Neural cell (in vitro differentiated cells): ENCODE measurements around the gene CHST11. TPM values are rescaled to one million over a fixed set of nuclear protein-coding genes. Genes with fewer than 3 reads are reported as not detected.

ENCODE experiments used
- H2AFZ ChIP-seq: fragments of 200-600, 300-800 bp; sonication (generic), shearing (Covaris generic); 2 replicates; pipeline ENCODE4 v1.6.0; 2014; ENCODE audit warnings: low read depth, mild to moderate bottlenecking, antibody characterized with exemption, low read length, moderate library complexity
- H3F3A ChIP-seq: fragments of 200-600 bp; shearing (Covaris generic); 2 replicates; pipeline ENCODE4 v1.6.1; 2016; ENCODE audit warnings: mild to moderate bottlenecking, moderate library complexity, mixed read lengths, antibody characterized with exemption, low read length; ENCODE audit not compliant: insufficient read depth, poor library complexity, severe bottlenecking
- H3K27ac ChIP-seq: fragments of 200-600, 300-800 bp; sonication (generic), shearing (Covaris generic); 2 replicates; pipeline ENCODE4 v1.5.1; 2014; ENCODE audit warnings: mild to moderate bottlenecking, low read length, moderate library complexity
- H3K27me3 ChIP-seq: fragments of 300-800, 200-600 bp; sonication (generic), shearing (Covaris generic); 2 replicates; pipeline ENCODE4 v1.6.0; 2014; ENCODE audit warnings: mild to moderate bottlenecking, low read depth, low read length, moderate library complexity; ENCODE audit not compliant: insufficient read depth
- H3K36me3 ChIP-seq: fragments of 300-800, 200-600 bp; sonication (generic), shearing (Covaris generic); 2 replicates; pipeline ENCODE4 v1.5.1; 2014; ENCODE audit warnings: mild to moderate bottlenecking, antibody characterized with exemption, low read length, moderate library complexity; ENCODE audit not compliant: insufficient read depth
- H3K4me2 ChIP-seq: fragments of 300-800, 200-600 bp; sonication (generic), shearing (Covaris generic); 2 replicates; pipeline ENCODE4 v1.6.0; 2014; ENCODE audit warnings: mild to moderate bottlenecking, low read length
- H3K4me3 ChIP-seq: fragments of 300-800, 200-600 bp; sonication (generic), shearing (Covaris generic); 2 replicates; pipeline ENCODE4 v1.5.1; 2014; ENCODE audit warnings: mild to moderate bottlenecking, low read length, moderate library complexity
- H3K79me2 ChIP-seq: fragments of 200-600 bp; shearing (Covaris generic); replicated peaks from 2 replicates; pipeline ENCODE4 v1.6.0; 2014; ENCODE audit warnings: mild to moderate bottlenecking, low read length, moderate library complexity; ENCODE audit not compliant: insufficient read depth
- H3K9ac ChIP-seq: fragments of 300-800, 200-600 bp; sonication (generic), shearing (Covaris generic); 2 replicates; pipeline ENCODE4 v1.6.1; 2016; ENCODE audit warnings: mild to moderate bottlenecking, low read length, mixed read lengths
- H3K9me2 ChIP-seq: fragments of 200-600 bp; shearing (Covaris generic); 2 replicates; pipeline ENCODE4 v1.6.1; 2016; ENCODE audit warnings: mild to moderate bottlenecking, low read length, mixed read lengths; ENCODE audit not compliant: insufficient read depth
- H3K9me3 ChIP-seq: fragments of 200-600, 300-800 bp; sonication (generic), shearing (Covaris generic); 2 replicates; pipeline ENCODE4 v1.6.1; 2016; ENCODE audit warnings: mild to moderate bottlenecking, mixed run types, low read length, moderate library complexity, mixed read lengths
- H4K20me1 ChIP-seq: fragments of 200-600 bp; shearing (Covaris generic); 2 replicates; pipeline ENCODE4 v1.6.1; 2016; ENCODE audit warnings: mild to moderate bottlenecking, mixed run types; ENCODE audit not compliant: insufficient read depth
- CTCF ChIP-seq: fragments of 450-650 bp; IDR thresholded peaks from 2 replicates; pipeline ENCODE4 v1.5.1; 2014; ENCODE audit warnings: antibody characterized with exemption, mild to moderate bottlenecking, moderate library complexity; ENCODE audit not compliant: poor library complexity, severe bottlenecking
- EP300 ChIP-seq: fragments of 450-650 bp; conservative IDR thresholded peaks from 2 replicates; pipeline ENCODE4 v1.6.1; 2014; ENCODE audit warnings: antibody characterized with exemption, mild to moderate bottlenecking, moderate library complexity; ENCODE audit not compliant: poor library complexity, severe bottlenecking
- EZH2 ChIP-seq: fragments of 200-600, 300-800 bp; shearing (Covaris generic), sonication (generic); IDR thresholded peaks from 2 replicates; pipeline ENCODE4 v1.6.1; 2014; ENCODE audit warnings: antibody characterized with exemption, low read length, borderline replicate concordance, mild to moderate bottlenecking; ENCODE audit not compliant: insufficient read depth, poor library complexity, severe bottlenecking
- MXI1 ChIP-seq: fragments of 450-650 bp; conservative IDR thresholded peaks from 2 replicates; pipeline ENCODE4 v1.6.1; 2014; ENCODE audit warnings: antibody characterized with exemption, mild to moderate bottlenecking; ENCODE audit not compliant: poor library complexity, severe bottlenecking
- POLR2AphosphoS5 ChIP-seq: IDR thresholded peaks from 2 replicates; pipeline ENCODE4 v1.6.1; 2012
- RAD21 ChIP-seq: fragments of 450-650 bp; conservative IDR thresholded peaks from 2 replicates; pipeline ENCODE4 v1.6.1; 2014; ENCODE audit warnings: antibody characterized with exemption, mild to moderate bottlenecking, moderate library complexity
- REST ChIP-seq: IDR thresholded peaks from 2 replicates; pipeline ENCODE4 v1.6.1; 2012; ENCODE audit warnings: borderline replicate concordance
- SMC3 ChIP-seq: fragments of 450-650 bp; conservative IDR thresholded peaks from 2 replicates; pipeline ENCODE4 v1.6.1; 2014; ENCODE audit warnings: antibody characterized with exemption, mild to moderate bottlenecking, moderate library complexity; ENCODE audit not compliant: poor library complexity
- TAF1 ChIP-seq: IDR thresholded peaks from 2 replicates; pipeline ENCODE4 v1.6.1; 2012; ENCODE audit warnings: low read depth
- polyA plus RNA-seq: library from polyadenylated mRNA; depleted of rRNA; stranded (reverse); fragments of >200 nt; gene quantifications from 2 replicates; pipeline ENCODE4 v1.2.3, GENCODE V29; 2014

CHST11 gene
- polyA plus RNA-seq, 1 donor from 2014 or later = 15.0 TPM

GRCh38 chr12:104630230-104630670 lies 173.5 kb downstream of the CHST11 start:
- H3K27me3 ChIP-seq = no peaks in the 10 kb centered on the region
- no peaks in the 10 kb centered on the region for H3K79me2 ChIP-seq
- no peak overlapping the region for H3K27ac ChIP-seq
- no peak for TF ChIP-seq MXI1
- no peak for TF ChIP-seq POLR2AphosphoS5
- no peak for TF ChIP-seq EZH2
- TF ChIP-seq RAD21 = no peak
- no peak for TF ChIP-seq SMC3
- no peak for TF ChIP-seq EP300
- TF ChIP-seq CTCF = no peak
- TF ChIP-seq TAF1 = no peak
- TF ChIP-seq REST = no peak
- H3K9me2 ChIP-seq = no peaks in the 10 kb centered on the region
- H3K4me3 ChIP-seq = no peak overlapping the region
- H3K9me3 ChIP-seq = no peaks in the 10 kb centered on the region
- H4K20me1 ChIP-seq = no peaks in the 10 kb centered on the region
- H2AFZ ChIP-seq = no peak overlapping the region
- H3K9ac ChIP-seq = no peak overlapping the region
- H3K36me3 ChIP-seq = no peaks in the 10 kb centered on the region
- no peak overlapping the region for H3K4me2 ChIP-seq
- H3F3A ChIP-seq = no peaks in the 10 kb centered on the region

DNA sequence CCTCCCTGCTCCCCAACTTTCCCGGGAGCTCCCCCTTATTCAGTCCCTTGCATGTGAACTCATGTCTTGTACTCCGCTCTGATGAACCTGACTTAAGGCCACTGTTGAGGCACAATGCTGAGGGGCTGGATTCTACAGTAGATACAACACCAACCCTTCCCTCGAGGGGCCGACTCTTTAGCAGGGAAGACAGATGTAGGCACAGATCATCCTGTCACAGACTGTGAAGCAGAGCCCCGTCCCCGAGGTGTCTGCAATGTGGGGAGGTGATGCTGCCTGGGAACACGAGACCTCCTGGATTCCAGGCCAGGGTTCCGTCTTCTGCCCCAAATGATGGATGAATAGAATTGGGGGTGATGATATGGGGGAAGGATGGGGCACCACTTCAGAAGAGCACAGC lies 175.1 kb downstream of the CHST11 start:
- Histone ChIP-seq H3K27me3 (no peaks in the 10 kb centered on the region), H3K4me2 (no peak overlapping the region), H3K4me3 (no peak overlapping the region), H4K20me1 (no peaks in the 10 kb centered on the region), H3K27ac (no peak overlapping the region), H3K79me2 (no peaks in the 10 kb centered on the region), H3K36me3 (no peaks in the 10 kb centered on the region), H3K9me3 (no peaks in the 10 kb centered on the region), H3F3A (no peaks in the 10 kb centered on the region), H3K9ac (no peak overlapping the region), H3K9me2 (no peaks in the 10 kb centered on the region), H2AFZ (no peak overlapping the region)
- TF ChIP-seq CTCF = no peak
- no peak for TF ChIP-seq MXI1
- TF ChIP-seq REST = no peak
- TF ChIP-seq SMC3 = no peak
- TF ChIP-seq EP300 = no peak
- no peak for TF ChIP-seq POLR2AphosphoS5
- no peak for TF ChIP-seq TAF1
- no peak for TF ChIP-seq EZH2
- TF ChIP-seq RAD21 = no peak
